Mucosa of rectum (tissue), 2 donors: ENCODE results near the gene LASP1.

Experiments
- H3K27ac ChIP-seq, 2 donors: one replicate each; pipeline ENCODE4 v1.7.0; 2013; ENCODE audit warnings: inconsistent platforms in 2 of 2, low read depth in 2 of 2, low read length in 2 of 2
- H3K27me3 ChIP-seq, 2 donors: one replicate each; pipeline ENCODE4 v1.7.0; 2013; ENCODE audit warnings: low read length in 2 of 2; ENCODE audit not compliant: control insufficient read depth in 2 of 2, insufficient read depth in 2 of 2
- H3K36me3 ChIP-seq, 2 donors: one replicate each; pipeline ENCODE4 v1.7.0; 2013; ENCODE audit warnings: low read length in 2 of 2; ENCODE audit not compliant: control insufficient read depth in 2 of 2, insufficient read depth in 2 of 2
- H3K4me1 ChIP-seq, 2 donors: one replicate each; pipeline ENCODE4 v1.7.0; 2013; ENCODE audit warnings: low read length in 2 of 2, mild to moderate bottlenecking in 1 of 2; ENCODE audit not compliant: control insufficient read depth in 2 of 2, insufficient read depth in 2 of 2
- H3K4me3 ChIP-seq, 2 donors: one replicate each; pipeline ENCODE4 v1.7.0; 2013; ENCODE audit warnings: low read length in 2 of 2
- H3K9ac ChIP-seq, 2 donors: one replicate each; pipeline ENCODE4 v1.7.0; 2013; ENCODE audit warnings: low read length in 2 of 2, low read depth in 1 of 2, mild to moderate bottlenecking in 1 of 2
- H3K9me3 ChIP-seq, 2 donors: one replicate each; pipeline ENCODE4 v1.7.0; 2013; ENCODE audit warnings: low read length in 2 of 2; ENCODE audit not compliant: control insufficient read depth in 2 of 2
- donor health status: healthy.
- donor health status: Normal muscosa, but diverticular disease.

Gene LASP1

GRCh38 chr17:38869526-38870258 lies at the start of gene LASP1:
LASP1 (plus strand) TSS chr17:38870058; CDS start chr17:38870190, 132 bp downstream.
- H3K27ac ChIP-seq, result peak within 1 kb of the TSS; percentile 96 to 99
- H3K4me3 ChIP-seq, result peak within 1 kb of the TSS; percentile 86 to 87
- H3K4me1 ChIP-seq, result peaks cover 31 to 43% of the 10 kb centered on the region in 2 donors
- peaks cover 0 to 16% of the 10 kb centered on the region in 2 donors for H3K36me3 ChIP-seq
- H3K9me3 ChIP-seq, result no peaks in the 10 kb centered on the region
- peak within 1 kb of the TSS; percentile 95 to 98 for H3K9ac ChIP-seq
- no peaks in the 10 kb centered on the region for H3K27me3 ChIP-seq

DNA sequence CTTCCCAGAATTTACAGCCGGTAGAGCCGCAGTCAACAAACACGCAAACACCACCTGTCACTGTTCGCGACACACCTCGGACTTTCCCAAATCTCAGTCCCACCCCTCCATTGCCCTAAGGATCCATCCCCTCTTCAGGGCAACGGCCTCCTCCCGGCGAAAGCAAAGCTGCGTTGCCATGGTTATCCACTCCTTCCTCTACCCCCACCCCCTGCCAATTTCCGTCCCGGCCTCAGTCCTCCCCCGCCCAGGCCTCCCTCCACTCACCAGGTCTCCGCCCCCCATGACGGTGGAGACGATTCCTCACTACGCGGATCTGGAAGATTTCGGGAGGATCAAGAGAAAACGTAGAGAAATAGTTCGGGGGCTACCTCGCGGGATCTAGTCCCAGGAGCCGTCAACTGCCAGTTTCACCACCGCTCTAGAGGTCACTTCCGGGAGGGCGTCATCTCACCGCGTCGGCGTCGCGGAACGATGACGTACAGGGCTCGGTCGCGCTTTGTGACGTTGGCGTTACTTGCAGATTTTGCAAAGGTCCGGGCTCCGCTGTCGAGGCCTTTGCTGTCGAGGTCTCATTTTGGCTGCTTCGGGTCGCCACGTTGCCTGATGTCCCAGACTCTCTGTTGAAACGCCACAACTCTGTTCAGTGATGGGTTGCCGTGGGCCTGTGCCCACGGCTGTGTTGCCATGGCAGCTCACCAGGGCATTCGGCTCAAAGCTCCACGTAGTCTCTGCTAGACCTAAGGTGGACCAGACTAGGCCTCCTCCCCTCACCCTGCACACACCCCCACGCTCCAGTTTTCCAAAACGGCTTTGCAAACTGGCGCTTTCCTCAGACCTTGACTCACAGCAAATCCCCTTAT lies 44.7 kb upstream of the LASP1 start, which contains the start of gene CWC25:
Gene CWC25, minus strand, starts transcription at position 423 of the 863 bp plus-strand sequence. Its CDS starts 138 bp downstream, at position 285.
- peak within 1 kb of the TSS; percentile 89 to 100 for H3K4me3 ChIP-seq

GRCh38 chr17:38825762-38826247 lies 44.1 kb upstream of the LASP1 start:
- Histone ChIP-seq H3K4me1 (peaks cover 13 to 14% of the 10 kb centered on the region in 2 donors), H3K27ac (peak overlapping the region; percentile 94 to 96), H3K4me3 (peak overlapping the region; percentile 89 to 100), H3K9me3 (no peaks in the 10 kb centered on the region), H3K36me3 (peaks cover under 1 to 3% of the 10 kb centered on the region in 2 donors), H3K9ac (peak overlapping the region; percentile 87 to 99), H3K27me3 (no peaks in the 10 kb centered on the region)

More for the DNA sequence above, 44.7 kb upstream of the LASP1 start, which contains the start of gene CWC25:
- Histone ChIP-seq H3K4me1 (peaks cover 13 to 14% of the 10 kb centered on the region in 2 donors), H3K36me3 (peaks cover 7 to 9% of the 10 kb centered on the region in 2 donors), H3K27ac (peak within 1 kb of the TSS; percentile 94 to 96), H3K9me3 (no peaks in the 10 kb centered on the region), H3K27me3 (no peaks in the 10 kb centered on the region), H3K9ac (peak within 1 kb of the TSS; percentile 87 to 99)

GRCh38 chr17:38844261-38844757 lies 25.5 kb upstream of the LASP1 start:
- H3K4me3 ChIP-seq, result no peak overlapping the region
- H3K36me3 ChIP-seq, result peaks cover 10 to 15% of the 10 kb centered on the region in 2 donors
- no peaks in the 10 kb centered on the region for H3K9me3 ChIP-seq
- H3K4me1 ChIP-seq, result no peaks in the 10 kb centered on the region
- no peak overlapping the region for H3K9ac ChIP-seq
- H3K27ac ChIP-seq, result no peak overlapping the region
- H3K27me3 ChIP-seq, result no peaks in the 10 kb centered on the region

- H3K36me3 ChIP-seq, result peaks cover 34 to 41% of the 10 kb centered on the region in 2 donors
Observed at GRCh38 chr17:38848557-38848891, 21.3 kb upstream of the LASP1 start.

GRCh38 chr17:38848939-38849605 lies 20.8 kb upstream of the LASP1 start:
- no peak overlapping the region for H3K4me3 ChIP-seq
- H3K9ac ChIP-seq, result no peak overlapping the region
- peaks cover 34 to 41% of the 10 kb centered on the region in 2 donors for H3K36me3 ChIP-seq
- no peak overlapping the region for H3K27ac ChIP-seq
- no peaks in the 10 kb centered on the region for H3K27me3 ChIP-seq
- H3K9me3 ChIP-seq, result no peaks in the 10 kb centered on the region
- H3K4me1 ChIP-seq, result peaks cover 17 to 18% of the 10 kb centered on the region in 2 donors

More at GRCh38 chr17:38848557-38848891, 21.3 kb upstream of the LASP1 start:
- no peak overlapping the region for H3K27ac ChIP-seq
- no peak overlapping the region for H3K4me3 ChIP-seq
- no peak overlapping the region for H3K9ac ChIP-seq
- no peaks in the 10 kb centered on the region for H3K27me3 ChIP-seq
- H3K4me1 ChIP-seq, result peaks cover 17 to 18% of the 10 kb centered on the region in 2 donors
- no peaks in the 10 kb centered on the region for H3K9me3 ChIP-seq

- Histone ChIP-seq H3K27ac (no peak overlapping the region), H3K27me3 (no peaks in the 10 kb centered on the region), H3K36me3 (peaks cover 34 to 41% of the 10 kb centered on the region in 2 donors), H3K9ac (no peak overlapping the region), H3K4me1 (peaks cover 18 to 19% of the 10 kb centered on the region in 2 donors), H3K4me3 (no peak overlapping the region), H3K9me3 (no peaks in the 10 kb centered on the region)
Observed at GRCh38 chr17:38850374-38850773, 19.5 kb upstream of the LASP1 start.

DNA sequence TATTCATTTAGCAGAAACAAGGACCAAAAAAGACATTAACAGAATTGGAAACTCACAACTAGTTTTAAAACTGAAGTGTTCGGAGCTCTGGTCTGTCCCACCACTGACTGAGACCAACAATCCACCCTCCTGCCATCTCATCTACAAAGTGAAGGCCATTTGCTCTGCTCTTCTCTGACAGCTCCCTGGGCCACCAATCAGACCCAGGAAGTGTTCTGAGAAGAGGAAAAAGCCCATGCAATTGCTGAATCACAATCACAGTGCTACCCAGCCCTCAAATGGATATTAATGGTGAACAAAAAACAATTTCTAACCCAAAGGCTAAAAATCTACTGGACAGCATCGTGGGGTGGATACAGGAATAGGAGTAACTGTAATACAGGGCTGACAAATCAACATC lies 18.4 kb upstream of the LASP1 start:
- Histone ChIP-seq H3K9ac (peak overlapping the region; percentile 22 to 38), H3K4me1 (peaks cover 18 to 19% of the 10 kb centered on the region in 2 donors), H3K4me3 (peak overlapping the region; percentile 71 to 98), H3K27me3 (no peaks in the 10 kb centered on the region), H3K36me3 (peaks cover 34 to 41% of the 10 kb centered on the region in 2 donors), H3K9me3 (no peaks in the 10 kb centered on the region), H3K27ac (no peak overlapping the region)

DNA sequence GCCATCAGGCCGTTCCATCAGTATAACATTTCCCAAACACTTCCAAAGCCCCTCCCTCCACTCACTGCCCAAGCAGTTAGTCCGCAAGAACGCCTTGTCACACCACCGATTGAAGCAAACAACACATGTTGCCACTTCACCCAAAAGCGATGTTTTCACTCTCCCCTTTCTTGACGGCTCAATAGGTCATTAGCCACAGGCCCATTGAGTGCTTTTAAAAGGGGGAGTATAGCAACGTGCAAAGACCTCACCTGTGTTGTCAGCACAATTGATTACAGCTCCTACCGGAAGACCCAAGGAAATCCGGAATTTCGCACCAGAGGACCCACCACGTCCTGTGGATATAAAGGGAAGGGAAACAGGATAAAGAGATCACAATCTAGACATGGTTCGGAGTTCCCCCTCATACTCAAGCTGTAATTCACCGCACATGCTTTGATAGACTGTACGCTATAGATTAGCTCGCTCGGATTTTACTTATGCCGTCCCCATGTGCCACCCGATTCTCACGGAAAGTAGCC lies 17.0 kb upstream of the LASP1 start:
- Histone ChIP-seq H3K36me3 (peaks cover 30 to 38% of the 10 kb centered on the region in 2 donors), H3K9ac (peak overlapping the region; percentile 93 to 94), H3K4me1 (peaks cover 18 to 19% of the 10 kb centered on the region in 2 donors), H3K27me3 (no peaks in the 10 kb centered on the region), H3K9me3 (no peaks in the 10 kb centered on the region), H3K4me3 (peak overlapping the region; percentile 71 to 98), H3K27ac (peak overlapping the region; percentile 99)
